HL-60 (cell line): ENCODE results near the gene ADAM17.

ENCODE experiments used
- DNase-seq, 2 experiments: peaks; one replicate each; pipeline ENCODE4 v3.0.0-alpha.2; 2010 to 2020; ENCODE audit warnings: low read depth in 1 of 2, low spot score in 1 of 2
- H3K27ac ChIP-seq: fragments of 250-450 bp; sonication (Bioruptor Pico); replicated peaks from 2 replicates; pipeline ENCODE4 v1.5.1; 2020; ENCODE audit warnings: mild to moderate bottlenecking, moderate library complexity
- H3K27me3 ChIP-seq: fragments of 250-450 bp; sonication (Bioruptor Pico); 2 replicates; pipeline ENCODE4 v1.5.1; 2021; ENCODE audit warnings: mild to moderate bottlenecking, moderate library complexity; ENCODE audit not compliant: insufficient read depth, poor library complexity, severe bottlenecking
- H3K4me3 ChIP-seq: replicated peaks from 2 replicates; pipeline ENCODE4 v1.5.1; 2011; ENCODE audit warnings: mild to moderate bottlenecking, control low read depth, low read length; ENCODE audit not compliant: insufficient read depth
- GABPA ChIP-seq: IDR thresholded peaks from 2 replicates; pipeline ENCODE4 v1.6.1; 2012; ENCODE audit warnings: low read depth
- POLR2AphosphoS5 ChIP-seq: IDR thresholded peaks from 2 replicates; pipeline ENCODE4 v1.6.1; 2012; ENCODE audit warnings: low read depth
- SPI1 ChIP-seq: IDR thresholded peaks from 2 replicates; pipeline ENCODE4 v1.6.1; 2012; ENCODE audit warnings: low read depth, mild to moderate bottlenecking, borderline replicate concordance
- TF ChIP-seq, protein P1 (sequence below): IDR thresholded peaks from one replicate; pipeline ENCODE4 v1.5.1; 2011; ENCODE audit warnings: low read length, control low read depth, inconsistent platforms; ENCODE audit not compliant: insufficient read depth
- TF ChIP-seq, protein P2 (sequence below): IDR thresholded peaks from 2 replicates; pipeline ENCODE4 v1.6.1; 2012; ENCODE audit warnings: low read depth; ENCODE audit not compliant: insufficient replicate concordance

Gene ADAM17

DNA sequence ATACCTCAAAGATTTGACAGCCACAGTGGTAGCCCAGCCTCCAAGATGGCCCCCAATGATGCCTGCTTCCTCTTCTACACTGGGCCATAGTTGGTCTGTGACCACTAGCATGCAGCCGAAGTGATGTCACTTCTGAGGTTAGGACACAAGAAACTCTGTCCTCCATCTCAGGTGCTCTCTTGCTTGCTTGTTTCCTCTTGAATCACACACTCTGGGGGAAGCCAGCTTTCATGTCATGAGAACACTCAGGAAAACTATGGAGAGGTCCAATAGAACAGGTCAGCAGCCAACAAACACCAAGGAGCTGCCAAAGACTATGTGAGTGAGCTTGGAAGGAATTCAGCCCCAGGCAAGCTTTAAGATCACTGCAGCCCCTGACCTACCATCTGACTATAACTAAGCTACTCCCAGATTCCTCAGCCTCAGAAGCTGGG, 3.3 kb upstream of the ADAM17 start:
- TF ChIP-seq GABPA (no peak), SPI1 (no peak)
- TF ChIP-seq, protein P1, sequence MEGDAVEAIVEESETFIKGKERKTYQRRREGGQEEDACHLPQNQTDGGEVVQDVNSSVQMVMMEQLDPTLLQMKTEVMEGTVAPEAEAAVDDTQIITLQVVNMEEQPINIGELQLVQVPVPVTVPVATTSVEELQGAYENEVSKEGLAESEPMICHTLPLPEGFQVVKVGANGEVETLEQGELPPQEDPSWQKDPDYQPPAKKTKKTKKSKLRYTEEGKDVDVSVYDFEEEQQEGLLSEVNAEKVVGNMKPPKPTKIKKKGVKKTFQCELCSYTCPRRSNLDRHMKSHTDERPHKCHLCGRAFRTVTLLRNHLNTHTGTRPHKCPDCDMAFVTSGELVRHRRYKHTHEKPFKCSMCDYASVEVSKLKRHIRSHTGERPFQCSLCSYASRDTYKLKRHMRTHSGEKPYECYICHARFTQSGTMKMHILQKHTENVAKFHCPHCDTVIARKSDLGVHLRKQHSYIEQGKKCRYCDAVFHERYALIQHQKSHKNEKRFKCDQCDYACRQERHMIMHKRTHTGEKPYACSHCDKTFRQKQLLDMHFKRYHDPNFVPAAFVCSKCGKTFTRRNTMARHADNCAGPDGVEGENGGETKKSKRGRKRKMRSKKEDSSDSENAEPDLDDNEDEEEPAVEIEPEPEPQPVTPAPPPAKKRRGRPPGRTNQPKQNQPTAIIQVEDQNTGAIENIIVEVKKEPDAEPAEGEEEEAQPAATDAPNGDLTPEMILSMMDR = no peak
- TF ChIP-seq, protein P2, sequence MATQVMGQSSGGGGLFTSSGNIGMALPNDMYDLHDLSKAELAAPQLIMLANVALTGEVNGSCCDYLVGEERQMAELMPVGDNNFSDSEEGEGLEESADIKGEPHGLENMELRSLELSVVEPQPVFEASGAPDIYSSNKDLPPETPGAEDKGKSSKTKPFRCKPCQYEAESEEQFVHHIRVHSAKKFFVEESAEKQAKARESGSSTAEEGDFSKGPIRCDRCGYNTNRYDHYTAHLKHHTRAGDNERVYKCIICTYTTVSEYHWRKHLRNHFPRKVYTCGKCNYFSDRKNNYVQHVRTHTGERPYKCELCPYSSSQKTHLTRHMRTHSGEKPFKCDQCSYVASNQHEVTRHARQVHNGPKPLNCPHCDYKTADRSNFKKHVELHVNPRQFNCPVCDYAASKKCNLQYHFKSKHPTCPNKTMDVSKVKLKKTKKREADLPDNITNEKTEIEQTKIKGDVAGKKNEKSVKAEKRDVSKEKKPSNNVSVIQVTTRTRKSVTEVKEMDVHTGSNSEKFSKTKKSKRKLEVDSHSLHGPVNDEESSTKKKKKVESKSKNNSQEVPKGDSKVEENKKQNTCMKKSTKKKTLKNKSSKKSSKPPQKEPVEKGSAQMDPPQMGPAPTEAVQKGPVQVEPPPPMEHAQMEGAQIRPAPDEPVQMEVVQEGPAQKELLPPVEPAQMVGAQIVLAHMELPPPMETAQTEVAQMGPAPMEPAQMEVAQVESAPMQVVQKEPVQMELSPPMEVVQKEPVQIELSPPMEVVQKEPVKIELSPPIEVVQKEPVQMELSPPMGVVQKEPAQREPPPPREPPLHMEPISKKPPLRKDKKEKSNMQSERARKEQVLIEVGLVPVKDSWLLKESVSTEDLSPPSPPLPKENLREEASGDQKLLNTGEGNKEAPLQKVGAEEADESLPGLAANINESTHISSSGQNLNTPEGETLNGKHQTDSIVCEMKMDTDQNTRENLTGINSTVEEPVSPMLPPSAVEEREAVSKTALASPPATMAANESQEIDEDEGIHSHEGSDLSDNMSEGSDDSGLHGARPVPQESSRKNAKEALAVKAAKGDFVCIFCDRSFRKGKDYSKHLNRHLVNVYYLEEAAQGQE = no peak
- Histone ChIP-seq H3K27me3 (no peaks in the 10 kb centered on the region), H3K4me3 (no peak overlapping the region), H3K27ac (no peak overlapping the region)
- DNase-seq = peak in 1 of 2 experiments; percentile 18

DNA sequence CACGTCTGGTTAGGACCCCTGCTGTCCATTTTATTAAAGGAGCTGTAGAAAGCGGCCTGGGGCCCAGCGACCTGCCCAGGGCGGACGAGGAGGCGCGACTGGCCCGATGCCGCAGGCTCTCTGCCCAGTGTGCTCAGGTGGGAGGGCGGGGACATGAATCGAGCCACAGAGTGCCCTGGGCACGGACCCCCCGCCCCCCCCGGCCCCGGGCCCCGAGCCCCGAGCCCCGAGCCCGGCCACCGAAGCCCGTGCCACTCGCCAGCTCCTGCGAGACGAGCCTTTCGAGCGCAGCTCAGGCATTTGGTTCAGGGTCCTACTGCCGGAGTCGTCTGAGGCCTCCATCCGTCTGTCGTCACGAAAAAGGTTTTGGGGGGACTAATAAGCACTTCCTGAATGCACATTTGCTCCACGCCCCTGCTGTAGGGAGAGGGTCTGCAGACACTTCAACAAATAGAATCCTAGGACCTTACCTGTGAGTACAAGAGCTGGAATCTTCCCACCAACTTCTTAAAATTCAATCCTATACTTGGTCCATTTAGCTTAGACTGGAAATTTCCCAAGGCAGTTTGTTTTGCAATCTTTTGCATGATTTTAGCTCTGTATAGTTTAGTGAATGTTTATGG, 602 bp upstream of the ADAM17 start:
- H3K27me3 ChIP-seq = no peaks in the 10 kb centered on the region
- H3K27ac ChIP-seq = peak overlapping the region; percentile 96
- TF ChIP-seq, protein P2 = no peak
- TF ChIP-seq, protein P1 = no peak
- TF ChIP-seq SPI1 (no peak), POLR2AphosphoS5 (no peak), GABPA (no peak)
- DNase-seq = no peak
- H3K4me3 ChIP-seq = peak overlapping the region; percentile 99

GRCh38 chr2:9554921-9555296, 721 bp downstream of the ADAM17 start:
- peak overlapping the region; percentile 99 for H3K4me3 ChIP-seq
- H3K27ac ChIP-seq = peak overlapping the region; percentile 96
- DNase-seq = peak in 1 of 2 experiments; percentile 48
- TF ChIP-seq SPI1 (peak; percentile 17; the same call in 1 of the 2 replicates), POLR2AphosphoS5 (no peak), GABPA (no peak)
- TF ChIP-seq, protein P1 = no peak
- H3K27me3 ChIP-seq = no peaks in the 10 kb centered on the region
